ENCODE results near the gene YARS1.
A peak's percentile ranks its signal among the peaks of the same experiment; 100 is the strongest.

Gene YARS1

DNA sequence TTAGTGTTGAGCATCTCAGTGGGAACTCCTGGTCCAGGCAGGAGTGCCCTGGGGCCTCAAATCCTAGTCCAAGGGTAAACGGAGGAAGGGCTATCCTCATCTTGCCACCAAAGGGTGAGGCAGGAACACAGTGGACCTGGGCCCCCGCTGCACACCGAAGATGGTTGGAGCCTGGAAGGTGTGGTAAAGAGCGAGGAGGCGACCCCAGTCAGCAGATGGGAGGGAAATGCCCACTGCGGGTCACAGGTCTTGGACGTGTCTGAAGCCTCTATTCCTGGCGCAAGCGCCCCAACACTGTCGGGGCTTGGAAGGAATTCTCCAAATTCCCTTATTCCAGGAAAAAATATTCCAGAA is 76.1 kb downstream of the YARS1 start:
- Mint-ChIP-seq H3K27ac (no peak overlapping the region), H3K27me3 (peaks cover 33% of the 10 kb centered on the region), H3K4me3 (peak overlapping the region; percentile 68), H3K4me1 (ENCODE audit: low read depth) (no peaks in the 10 kb centered on the region), H3K9me3 (no peaks in the 10 kb centered on the region), H3K36me3 (ENCODE audit: low read depth) (no peaks in the 10 kb centered on the region)
- DNase-seq, result no peak

DNA sequence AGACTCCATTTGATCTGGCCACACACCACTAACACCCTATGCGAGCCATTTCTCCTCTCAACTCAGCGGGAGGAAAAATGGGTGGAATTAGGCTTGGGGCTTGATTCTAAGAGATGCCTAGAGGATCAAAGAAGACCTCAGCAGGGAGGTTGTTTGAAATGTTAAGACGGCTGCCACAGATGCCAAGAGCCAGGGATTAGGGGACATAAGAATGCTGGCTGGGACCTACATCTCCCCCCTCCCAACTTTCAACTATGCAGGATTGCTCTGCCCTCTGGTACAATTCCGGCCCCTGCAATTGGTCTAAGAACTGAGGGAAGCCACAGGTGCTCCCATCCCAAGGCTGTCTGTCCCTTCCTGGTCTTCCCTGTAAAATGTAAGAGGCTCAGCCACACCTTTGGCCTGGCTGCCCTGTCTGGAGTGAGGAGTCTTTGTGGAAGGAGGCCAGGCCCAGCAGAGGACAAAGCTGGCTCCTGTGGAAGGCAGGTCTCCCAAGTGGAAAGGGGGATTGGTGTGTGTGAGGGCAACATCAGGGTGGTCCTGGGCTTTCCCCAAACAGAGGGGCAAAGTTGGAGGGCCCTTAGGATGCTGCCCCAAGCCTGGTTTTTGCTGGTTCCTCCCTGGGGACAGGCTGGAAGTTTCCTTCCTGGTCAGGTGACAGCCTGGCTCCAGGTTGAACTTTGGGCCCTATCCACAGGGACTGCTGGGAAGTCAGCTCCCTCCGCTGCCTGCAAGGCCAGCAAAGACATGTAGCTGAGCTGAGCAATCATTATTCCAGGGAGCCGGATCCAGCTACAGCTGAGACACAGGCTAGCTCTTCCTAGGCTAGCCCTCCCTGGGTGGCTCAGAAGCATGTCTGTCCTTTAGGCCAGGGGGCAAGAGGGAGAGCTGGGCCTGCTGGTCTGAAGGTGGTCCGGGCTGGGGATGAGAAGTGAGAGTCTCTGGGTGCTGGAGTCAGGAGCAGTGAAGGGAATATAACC is 80.1 kb downstream of the YARS1 start:
- Mint-ChIP-seq H3K27me3 (peaks cover 14% of the 10 kb centered on the region), H3K9me3 (no peaks in the 10 kb centered on the region), H3K36me3 (ENCODE audit: low read depth) (no peaks in the 10 kb centered on the region), H3K27ac (no peak overlapping the region), H3K4me3 (no peak overlapping the region), H3K4me1 (ENCODE audit: low read depth) (peaks cover 3% of the 10 kb centered on the region)
- no peak for DNase-seq

DNA sequence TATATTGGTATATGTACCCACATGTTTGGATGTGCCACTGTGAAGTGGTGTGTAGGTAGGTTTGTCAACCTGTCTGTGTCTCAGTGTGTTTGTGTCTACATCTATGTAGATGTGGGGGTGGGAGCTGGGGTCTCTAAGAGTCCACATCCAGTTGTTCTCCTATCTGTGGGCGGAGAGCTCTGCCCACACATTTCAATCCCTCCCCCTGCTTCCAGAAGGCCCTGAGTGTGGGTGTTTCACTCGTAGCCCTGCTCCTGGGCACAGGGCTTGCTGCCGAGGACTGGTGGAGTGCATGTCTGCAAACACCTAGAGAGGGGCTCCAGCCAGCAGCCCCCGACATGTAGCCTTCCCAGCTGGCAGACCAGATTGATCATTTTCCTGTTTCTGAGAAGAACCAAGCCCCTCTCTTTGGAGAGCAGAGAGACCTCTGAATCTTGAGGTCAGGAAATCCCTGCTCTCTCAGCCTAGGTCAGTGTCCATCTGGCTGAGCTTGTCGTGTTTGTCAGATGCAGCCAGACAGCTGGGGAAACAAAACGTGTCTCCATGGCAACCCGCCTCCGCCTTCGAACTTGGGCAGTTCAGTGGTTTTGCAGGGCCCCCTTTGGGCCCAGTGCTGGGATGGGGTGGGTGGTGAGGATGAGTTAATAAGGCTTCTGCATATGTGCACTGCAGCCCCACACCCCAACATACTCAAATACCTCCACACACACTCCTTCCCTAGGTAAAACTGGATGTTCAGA is 83.4 kb downstream of the YARS1 start:
- H3K4me3 Mint-ChIP-seq, result no peak overlapping the region
- no peak overlapping the region for H3K27ac Mint-ChIP-seq
- H3K36me3 Mint-ChIP-seq (ENCODE audit: low read depth), result no peaks in the 10 kb centered on the region
- no peak for DNase-seq
- H3K27me3 Mint-ChIP-seq, result no peaks in the 10 kb centered on the region
- peaks cover 8% of the 10 kb centered on the region for H3K4me1 Mint-ChIP-seq (ENCODE audit: low read depth)
- H3K9me3 Mint-ChIP-seq, result no peaks in the 10 kb centered on the region

DNA sequence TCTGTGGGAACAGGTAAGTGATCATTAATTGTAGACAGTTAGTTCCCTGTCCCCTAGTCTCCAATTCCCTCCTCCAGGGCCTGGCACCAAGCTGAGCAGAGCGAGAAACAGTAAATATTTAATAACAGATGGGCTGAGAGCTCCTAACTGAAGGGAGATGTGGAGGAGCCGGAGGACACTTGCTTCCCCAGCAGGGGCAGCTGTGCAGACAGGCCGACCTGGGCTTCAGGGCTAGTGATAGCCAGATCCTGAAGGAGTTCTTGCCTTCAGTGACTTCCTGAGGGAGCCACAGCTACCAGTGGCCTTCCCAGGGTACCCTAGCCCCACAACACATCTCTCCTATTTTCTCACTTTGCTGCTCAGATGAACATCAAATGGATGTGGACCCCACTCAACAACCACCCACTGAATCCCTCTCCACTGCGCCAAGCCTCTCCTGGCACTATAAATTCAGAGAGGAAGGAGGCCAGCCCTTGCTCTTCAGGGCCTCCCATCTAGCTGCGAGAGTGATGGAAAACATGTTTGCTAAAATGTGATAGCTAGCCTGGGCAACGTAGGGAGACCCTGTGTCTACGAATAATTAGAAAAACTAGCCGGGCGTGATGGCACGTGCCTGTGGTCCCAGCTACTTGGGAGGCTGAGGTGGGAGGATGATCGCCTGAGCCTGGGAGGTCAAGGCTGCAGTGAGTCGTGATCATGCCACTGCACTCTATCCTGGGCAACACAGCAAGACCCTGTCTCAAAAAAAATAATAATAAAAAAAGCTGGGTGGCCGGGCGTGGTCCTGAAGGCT is 87.7 kb downstream of the YARS1 start:
- Mint-ChIP-seq H3K27me3 (peaks cover 10% of the 10 kb centered on the region), H3K27ac (no peak overlapping the region), H3K4me3 (no peak overlapping the region)

DNA sequence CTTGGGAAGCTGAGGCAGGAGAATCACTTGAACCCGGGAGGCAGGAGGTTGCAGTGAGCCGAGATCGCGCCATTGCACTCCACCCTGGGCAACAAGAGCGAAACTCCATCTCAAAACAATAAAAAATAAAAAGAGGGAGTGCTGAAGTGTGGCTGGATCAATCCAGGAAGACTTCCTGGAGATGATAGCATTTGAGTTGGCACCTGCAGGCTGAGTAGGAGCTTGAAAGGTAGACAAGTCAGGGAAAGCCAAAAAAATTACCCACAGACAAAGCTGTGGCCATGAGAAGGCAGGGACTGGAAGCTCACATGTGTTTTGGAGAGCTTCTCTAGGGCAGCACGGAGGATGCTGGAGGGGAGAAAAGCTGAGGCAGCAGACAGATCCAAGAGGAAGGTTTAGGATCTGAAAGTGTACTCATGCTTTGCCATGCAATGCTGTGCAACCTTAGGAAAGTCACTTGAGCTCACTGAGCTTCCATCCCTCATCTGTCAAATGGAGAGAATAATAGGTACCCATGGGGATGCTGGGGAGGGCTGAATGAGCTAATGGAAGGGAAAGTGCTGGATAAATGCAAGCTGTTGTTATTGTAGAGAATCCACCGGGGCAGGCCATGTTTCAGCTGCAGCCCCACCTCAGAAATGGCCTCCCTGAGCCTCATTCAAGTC is 88.6 kb downstream of the YARS1 start:
- no peak for DNase-seq
- Mint-ChIP-seq H3K36me3 (ENCODE audit: low read depth) (no peaks in the 10 kb centered on the region), H3K4me1 (ENCODE audit: low read depth) (peaks cover 18% of the 10 kb centered on the region), H3K4me3 (no peak overlapping the region), H3K9me3 (no peaks in the 10 kb centered on the region), H3K27ac (no peak overlapping the region), H3K27me3 (peaks cover 10% of the 10 kb centered on the region)

More for the DNA sequence above, 87.7 kb downstream of the YARS1 start:
- Mint-ChIP-seq H3K36me3 (ENCODE audit: low read depth) (no peaks in the 10 kb centered on the region), H3K9me3 (no peaks in the 10 kb centered on the region), H3K4me1 (ENCODE audit: low read depth) (peaks cover 20% of the 10 kb centered on the region)
- DNase-seq, result no peak

DNA sequence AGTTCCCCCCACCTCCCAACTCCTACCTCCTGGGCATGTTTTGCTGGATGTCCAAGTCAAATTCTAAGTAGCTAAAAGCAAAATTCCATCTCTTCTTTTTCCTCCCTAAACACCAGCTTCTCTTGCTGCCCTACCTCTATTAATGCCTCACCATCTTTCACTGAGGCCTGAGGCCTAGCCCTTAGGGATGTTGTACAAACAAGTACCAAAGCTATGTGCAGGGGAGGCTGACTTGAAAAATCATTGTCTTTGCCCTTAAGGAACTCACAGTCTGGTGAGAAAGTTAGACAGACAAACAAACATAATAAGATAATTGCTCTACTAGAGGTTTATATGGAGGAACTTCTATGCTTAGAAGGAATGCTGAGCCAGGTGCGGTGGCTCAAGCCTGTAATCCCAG is 89.3 kb downstream of the YARS1 start:
- Mint-ChIP-seq H3K9me3 (no peaks in the 10 kb centered on the region), H3K4me1 (ENCODE audit: low read depth) (peaks cover 18% of the 10 kb centered on the region), H3K36me3 (ENCODE audit: low read depth) (no peaks in the 10 kb centered on the region), H3K4me3 (no peak overlapping the region), H3K27me3 (peaks cover 10% of the 10 kb centered on the region), H3K27ac (no peak overlapping the region)
- no peak for DNase-seq

DNA sequence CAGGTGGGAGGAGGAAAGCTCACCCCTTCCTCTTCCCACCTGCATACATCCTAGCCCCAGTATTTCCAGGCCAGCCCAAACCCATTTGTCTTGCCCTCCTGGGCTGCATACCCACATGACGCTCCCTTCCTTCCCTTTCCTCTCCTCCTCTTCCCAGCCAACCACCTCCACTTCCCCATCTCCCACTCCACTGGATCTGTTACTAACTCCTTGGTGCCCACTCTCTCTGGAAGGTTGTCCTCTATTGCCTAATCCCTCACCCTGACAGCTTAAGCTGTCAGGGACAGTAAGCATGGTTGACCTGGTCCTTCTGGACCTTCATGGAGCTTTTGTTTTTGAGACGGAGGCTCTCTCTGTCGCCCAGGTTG is 91.6 kb downstream of the YARS1 start:
- H3K27ac Mint-ChIP-seq, result peak overlapping the region; percentile 57
- no peaks in the 10 kb centered on the region for H3K36me3 Mint-ChIP-seq (ENCODE audit: low read depth)
- no peak for DNase-seq
- H3K9me3 Mint-ChIP-seq, result no peaks in the 10 kb centered on the region
- no peak overlapping the region for H3K4me3 Mint-ChIP-seq
- H3K4me1 Mint-ChIP-seq (ENCODE audit: low read depth), result peaks cover 12% of the 10 kb centered on the region
- peaks cover 20% of the 10 kb centered on the region for H3K27me3 Mint-ChIP-seq
